Uterus (tissue), 2 donors: ENCODE measurements around the gene PRKAR1A.

Source experiments
- POLR2A ChIP-seq, 2 donors: fragments of 450-650 bp; IDR thresholded peaks; one replicate each; pipeline ENCODE4 v1.6.1; 2016; ENCODE audit warnings: antibody characterized with exemption in 2 of 2, mild to moderate bottlenecking in 1 of 2, moderate library complexity in 1 of 2
- TF ChIP-seq, protein P1 (sequence below), 4 experiments: fragments of 200-600 bp in 2 of 4; fragments of 450-650 bp in 2 of 4; sonication (generic) in 2 of 4; IDR thresholded peaks; one replicate each; pipeline ENCODE4 v1.5.1; 2016 to 2019; ENCODE audit warnings: antibody characterized with exemption in 4 of 4, mild to moderate bottlenecking in 2 of 4, moderate library complexity in 1 of 4

DNA sequence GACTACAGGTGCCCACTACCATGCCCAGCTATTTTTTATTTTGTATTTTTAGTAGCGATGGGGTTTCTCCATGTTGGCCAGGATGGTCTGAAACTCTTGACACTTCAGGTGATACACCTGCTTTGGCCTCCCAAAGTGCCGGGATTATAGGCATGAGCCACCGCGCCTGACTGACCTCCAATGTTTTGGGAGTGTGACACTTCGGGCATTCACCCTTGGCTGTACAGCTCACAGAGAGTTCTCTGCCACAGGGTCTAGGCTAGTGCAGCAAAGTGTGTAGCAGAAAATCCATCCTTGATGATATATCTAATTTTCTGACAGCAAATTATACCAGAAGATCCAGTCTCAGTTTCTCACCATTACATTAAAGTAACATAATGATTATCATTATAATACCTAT, 74.8 kb downstream of the PRKAR1A start:
- TF ChIP-seq, protein P1, sequence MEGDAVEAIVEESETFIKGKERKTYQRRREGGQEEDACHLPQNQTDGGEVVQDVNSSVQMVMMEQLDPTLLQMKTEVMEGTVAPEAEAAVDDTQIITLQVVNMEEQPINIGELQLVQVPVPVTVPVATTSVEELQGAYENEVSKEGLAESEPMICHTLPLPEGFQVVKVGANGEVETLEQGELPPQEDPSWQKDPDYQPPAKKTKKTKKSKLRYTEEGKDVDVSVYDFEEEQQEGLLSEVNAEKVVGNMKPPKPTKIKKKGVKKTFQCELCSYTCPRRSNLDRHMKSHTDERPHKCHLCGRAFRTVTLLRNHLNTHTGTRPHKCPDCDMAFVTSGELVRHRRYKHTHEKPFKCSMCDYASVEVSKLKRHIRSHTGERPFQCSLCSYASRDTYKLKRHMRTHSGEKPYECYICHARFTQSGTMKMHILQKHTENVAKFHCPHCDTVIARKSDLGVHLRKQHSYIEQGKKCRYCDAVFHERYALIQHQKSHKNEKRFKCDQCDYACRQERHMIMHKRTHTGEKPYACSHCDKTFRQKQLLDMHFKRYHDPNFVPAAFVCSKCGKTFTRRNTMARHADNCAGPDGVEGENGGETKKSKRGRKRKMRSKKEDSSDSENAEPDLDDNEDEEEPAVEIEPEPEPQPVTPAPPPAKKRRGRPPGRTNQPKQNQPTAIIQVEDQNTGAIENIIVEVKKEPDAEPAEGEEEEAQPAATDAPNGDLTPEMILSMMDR (IDR thresholded peaks at IDR 0.05) = no peak
- no peak for TF ChIP-seq POLR2A (IDR thresholded peaks at IDR 0.05)
